PFSK-1 (cell line): ENCODE data around the gene GTPBP4.

Source experiments
- POLR2AphosphoS5 ChIP-seq: IDR thresholded peaks from 2 replicates; pipeline ENCODE4 v1.6.1; 2012; ENCODE audit warnings: low read depth, mild to moderate bottlenecking, control low read depth, low read length, moderate library complexity
- REST ChIP-seq, 2 experiments: IDR thresholded peaks; 2 replicates each; pipeline versions ENCODE4 v1.6.1 to v1.8.0; 2011 to 2012; ENCODE audit warnings: low read depth in 2 of 2, low read length in 2 of 2, control low read depth in 1 of 2, inconsistent platforms in 1 of 2, mild to moderate bottlenecking in 1 of 2, moderate library complexity in 1 of 2; ENCODE audit not compliant: insufficient read depth in 1 of 2
- TAF1 ChIP-seq: IDR thresholded peaks from 2 replicates; pipeline ENCODE4 v1.6.1; 2012; ENCODE audit warnings: low read length, control low read depth, borderline replicate concordance; ENCODE audit not compliant: insufficient read depth

GRCh38 chr10:1064964-1065247 is 76.7 kb downstream of the GTPBP4 start:
- TF ChIP-seq REST (IDR thresholded peaks at IDR 0.05; ENCODE audit: insufficient read depth in 1 of 2, low read depth in 2 of 2, low read length in 2 of 2), result no peak
- TF ChIP-seq TAF1, result no peak
- no peak for TF ChIP-seq POLR2AphosphoS5
